ENCODE measurements around the gene PTK6. TPM values are rescaled to one million over a fixed set of nuclear protein-coding genes. Genes with fewer than 3 reads are reported as not detected.

PTK6 gene
- polyA plus RNA-seq, 5 donors: 0.43 to 0.82 (median 0.55) TPM

DNA sequence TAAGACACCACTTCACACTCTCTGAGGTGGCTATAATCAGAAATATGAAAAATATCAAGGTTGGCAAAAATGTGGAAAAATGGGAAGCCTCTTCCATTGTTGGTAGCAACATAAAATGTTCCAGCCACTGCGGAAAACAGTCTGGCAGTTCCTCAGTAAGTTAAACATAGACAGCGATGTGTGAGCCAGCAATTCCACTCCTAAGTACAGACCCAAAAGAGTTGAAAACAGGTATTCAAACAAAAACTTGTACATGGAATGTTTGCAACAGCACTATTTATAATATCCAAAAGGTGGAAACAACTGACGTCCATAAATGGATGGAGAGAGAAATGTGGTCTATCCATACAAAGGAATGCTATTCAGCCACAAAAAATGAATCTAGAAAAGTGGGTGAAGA lies 24.0 kb downstream of the PTK6 start:
- no peak for DNase-seq

DNA sequence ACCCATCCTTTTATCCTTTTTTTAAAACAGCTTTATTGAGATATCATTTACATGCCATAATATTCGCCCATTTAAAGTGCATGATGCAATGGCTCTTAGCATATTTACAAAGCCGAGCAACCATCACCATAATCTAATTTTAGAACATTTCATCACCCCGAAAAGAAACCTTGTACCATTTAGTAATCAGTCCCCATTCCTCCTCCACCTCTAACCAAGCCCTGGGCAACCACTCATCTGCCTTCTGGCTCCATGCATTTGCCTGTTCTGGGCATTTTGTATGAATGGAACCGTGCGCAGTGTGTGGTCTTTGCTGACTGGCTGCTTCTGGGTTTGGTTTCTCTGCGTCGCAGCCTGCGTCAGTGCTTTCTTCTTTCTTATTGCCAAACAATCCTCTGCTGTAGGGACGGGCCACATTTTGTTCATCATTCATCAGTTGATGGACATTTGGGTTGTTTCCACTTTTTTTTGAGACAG lies 28.1 kb downstream of the PTK6 start:
- no peak for DNase-seq

DNA sequence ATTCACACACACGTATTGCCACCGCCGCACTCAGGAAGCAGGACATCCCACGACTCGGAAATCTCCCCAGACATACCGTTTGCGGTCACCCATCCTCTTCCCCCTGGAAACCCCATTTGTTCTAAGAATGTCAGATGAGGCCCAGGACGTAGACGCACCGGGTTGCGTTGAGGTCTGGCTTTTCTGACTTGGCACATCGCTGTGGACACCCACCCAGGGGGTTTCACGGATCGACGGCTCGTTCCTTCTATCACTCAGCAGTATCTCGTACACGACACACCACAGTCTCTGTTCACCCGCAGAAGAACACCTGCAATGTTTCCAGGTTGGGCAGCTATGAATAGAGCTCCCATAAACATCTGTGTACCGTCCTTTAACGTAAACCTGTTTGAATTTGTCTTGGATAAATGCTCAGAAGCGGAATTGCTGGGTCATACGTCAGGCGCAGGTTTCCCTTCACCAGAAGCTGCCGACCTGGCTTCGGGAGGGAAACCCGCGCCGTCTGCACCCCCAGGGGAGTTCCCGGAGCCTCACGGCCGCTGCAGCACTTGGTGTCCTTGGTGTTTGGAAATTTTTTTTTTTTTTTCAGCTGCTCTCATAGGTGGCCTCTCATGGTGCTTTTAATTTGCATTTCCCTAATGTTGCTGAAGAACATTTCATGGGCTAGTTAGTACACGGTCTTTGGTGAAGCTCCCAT lies 29.0 kb downstream of the PTK6 start:
- DNase-seq: no peak

DNA sequence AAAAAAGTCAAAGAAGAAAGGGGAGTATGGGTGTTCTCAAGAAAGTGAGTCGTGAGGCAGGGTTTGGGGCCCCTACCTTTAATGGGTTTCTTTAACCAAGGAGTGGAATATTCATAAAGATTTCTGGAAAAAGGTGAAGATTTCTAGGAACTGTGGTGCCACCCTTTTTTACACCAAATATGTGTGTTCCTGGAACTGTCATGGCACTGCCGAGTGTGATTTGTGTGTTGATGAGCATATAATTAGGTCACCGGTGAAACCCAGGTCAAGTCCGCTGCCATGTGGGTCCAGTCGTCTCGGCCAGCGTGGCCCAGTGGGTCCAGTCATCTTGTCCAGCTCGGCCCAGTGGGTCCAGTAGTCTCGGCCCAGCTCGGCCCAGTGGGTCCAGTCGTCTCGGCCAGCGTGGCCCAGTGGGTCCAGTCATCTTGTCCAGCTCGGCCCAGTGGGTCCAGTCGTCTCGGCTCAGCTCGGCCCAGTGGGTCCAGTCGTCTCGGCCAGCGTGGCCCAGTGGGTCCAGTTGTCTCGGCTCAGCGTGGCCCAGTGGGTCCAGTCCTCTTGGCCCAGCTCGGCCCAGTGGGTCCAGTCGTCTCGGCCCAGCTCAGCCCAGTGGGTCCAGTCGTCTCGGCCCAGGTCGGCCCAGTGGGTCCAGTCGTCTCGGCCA lies 30.0 kb downstream of the PTK6 start:
- no peak for DNase-seq

DNA sequence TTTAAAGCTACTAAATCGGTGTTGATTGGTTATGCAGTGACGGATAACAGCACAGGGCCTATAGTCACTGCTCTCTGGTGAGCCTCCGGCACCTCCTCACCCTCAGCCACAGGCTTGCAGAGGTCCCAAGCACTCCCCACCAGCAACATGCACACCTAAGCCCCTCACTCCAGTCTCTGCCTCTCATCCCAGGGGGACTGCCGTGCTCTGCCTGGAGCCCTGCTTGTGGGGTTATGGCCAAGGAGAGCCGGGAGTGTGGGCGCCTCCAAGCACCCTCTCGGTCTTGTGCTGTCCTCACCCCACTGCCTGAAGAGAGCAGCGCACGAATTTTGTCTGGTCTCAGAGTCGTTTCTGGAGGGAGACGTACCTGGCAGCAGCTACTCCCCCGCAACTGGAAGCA lies 31.5 kb downstream of the PTK6 start:
- no peak for DNase-seq

DNA sequence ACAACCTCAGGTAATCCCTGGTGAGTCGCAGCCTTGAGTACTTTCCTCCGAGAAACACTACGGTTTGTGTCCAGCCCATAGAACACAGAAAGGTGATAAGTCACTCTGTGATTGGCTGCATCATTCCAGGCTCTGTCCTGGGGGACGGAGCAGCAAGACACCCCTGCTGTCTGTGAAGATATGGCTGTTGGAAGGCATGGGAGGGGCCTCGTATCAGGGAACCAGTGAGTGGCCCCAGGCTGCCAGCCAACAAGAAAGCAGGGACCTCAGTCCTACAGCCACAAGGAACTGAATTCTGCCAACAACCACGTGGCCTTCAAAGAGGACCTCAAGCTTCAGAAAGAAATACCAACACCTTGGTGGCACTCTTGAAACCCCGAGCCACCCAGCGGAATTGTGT lies 31.9 kb downstream of the PTK6 start:
- no peak for DNase-seq

DNA sequence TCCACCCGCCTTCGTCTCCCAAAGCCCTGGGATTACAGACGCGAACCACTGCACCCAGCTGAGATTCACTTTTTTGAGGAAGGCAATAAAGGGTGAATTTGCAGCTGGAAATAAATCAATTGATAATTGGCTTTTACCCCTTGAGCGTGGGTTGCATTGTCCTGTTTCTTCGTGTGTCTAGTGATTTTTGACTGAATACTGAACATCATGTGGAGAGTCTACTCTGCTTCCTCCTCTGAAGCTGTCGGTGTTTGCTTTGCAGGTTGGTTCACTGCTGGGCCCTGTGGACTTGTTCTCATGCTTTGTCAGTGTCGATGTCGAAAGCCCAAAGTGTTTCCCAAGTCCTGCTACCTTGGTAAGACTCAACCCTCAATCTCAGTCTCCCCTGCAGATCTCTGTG lies 32.5 kb downstream of the PTK6 start:
- no peak for DNase-seq

DNA sequence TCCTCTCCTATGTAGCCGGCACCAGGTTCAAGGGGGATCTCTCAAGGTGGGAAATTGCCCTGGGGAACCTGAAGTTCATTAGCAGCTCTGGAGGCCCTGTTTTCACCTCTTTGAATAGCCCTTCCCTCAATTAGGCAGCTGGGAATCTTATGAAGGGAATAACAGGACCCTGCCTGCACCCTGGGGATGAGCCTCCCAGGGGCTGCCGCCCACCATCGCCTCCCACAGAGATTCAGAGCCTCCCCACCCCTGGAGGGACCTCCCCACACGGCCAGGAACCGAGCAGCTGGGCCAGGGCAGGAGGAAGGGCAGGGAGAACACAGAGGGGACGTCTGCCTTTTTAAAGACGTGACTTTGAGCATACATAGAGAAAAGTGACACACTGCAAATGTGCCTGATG lies 33.7 kb downstream of the PTK6 start:
- DNase-seq: no peak

DNA sequence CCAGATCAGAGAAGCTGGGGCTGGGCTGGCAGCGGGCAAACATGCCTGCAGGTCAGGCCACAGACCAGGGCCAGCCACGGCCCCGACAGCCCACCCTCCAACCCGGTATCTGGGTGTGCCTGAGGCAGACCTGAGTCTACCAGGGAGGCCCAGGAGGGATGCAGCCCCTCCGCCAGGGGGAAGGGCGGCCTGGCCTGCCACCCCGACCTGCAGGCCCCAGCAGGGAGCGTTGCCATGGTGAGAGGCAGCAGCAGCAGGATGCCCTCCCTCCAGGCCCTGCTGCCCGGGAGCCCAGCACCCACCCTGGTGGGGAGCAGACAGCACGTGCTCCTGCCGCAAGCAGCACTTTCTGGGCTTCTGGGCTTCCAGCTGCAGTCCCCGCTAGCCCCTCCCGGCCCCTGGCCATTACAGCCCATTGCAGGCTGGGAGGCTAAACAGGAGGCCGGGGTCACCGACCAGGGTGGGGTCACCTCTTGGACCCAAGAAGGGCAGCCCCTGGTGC lies 34.5 kb downstream of the PTK6 start:
- no peak for DNase-seq

DNA sequence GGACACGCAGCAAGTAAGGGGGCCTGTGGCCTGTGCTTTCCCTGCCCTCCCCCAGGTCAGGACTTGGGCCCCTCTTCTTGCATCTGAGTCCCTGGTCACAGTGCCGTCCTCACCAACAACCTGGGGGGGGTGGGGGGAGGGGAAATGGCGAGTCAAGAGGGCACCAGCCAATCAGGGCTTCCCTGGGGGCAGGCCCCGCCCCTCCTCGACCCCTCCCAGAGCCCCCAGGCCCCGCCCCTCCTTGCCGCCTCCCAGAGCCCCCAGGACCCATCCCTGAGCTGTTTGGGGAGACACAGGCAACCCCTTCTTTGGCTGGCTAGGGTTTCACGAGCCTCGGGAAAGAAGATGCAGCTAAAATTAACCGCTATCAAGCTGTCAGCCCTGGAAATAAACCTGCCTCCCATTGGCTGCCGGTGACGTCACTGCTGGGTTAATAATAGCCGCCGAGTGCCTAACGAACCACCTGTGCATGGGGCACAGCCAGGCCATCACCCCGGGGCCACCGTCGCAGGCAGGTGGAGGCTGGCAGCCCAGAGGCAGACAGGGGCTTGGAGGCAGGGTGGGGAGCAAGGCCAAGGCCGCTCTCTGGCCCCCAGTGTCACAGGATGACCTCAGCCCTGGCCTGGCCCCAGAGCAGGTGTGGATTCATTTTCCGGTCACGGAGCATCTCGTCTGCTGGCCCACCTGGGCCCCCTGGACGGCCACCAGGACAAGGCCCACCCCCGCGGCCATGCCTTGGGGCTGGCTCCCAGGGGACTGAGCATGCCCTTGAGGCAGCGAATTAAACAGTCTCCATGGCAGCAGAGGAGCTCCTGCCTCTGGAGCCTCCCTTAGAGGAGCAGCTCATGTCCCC lies 35.1 kb downstream of the PTK6 start:
- no peak for DNase-seq

DNA sequence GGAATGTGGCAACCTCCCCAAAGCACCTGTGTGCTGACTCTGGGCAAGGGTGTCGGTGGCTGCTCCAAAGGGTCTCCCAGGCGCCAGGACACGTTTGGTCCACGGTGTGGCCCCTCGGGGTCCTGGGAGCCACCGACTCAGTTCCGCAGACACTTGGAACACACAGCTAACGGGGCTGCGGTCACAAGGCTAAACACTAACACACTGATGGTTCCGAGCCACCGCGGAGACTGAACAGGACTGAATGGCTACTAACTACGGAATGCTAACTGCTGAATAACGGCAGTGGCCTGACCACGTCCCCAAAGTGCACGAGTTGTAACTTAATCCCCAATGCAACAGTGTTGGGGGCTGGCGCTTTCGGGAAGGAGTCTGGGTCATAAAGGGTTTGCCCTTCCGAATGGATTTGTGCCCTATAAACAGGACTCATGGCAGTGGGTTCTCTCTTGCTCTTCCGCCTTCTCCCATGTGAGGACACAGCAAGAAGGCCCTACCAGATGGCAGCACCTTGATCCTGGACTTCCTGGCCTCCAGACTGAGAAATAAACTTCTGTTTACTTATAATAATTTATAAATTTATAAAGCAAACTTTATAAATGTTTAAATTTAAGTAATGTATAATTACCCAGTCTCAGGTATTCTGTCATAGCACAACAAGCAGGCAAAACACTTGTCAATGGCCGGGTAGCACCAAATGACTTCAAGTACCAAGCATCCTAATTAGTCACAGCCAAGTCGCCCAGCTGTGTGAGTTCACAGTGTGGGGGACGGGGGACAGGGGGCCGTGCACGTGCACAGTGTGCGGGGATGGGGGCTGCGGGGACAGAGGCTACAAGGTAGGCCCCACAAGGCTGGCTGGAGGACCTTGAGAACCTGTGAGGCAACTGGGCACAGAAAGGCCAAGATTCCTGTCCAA lies 36.0 kb downstream of the PTK6 start:
- no peak for DNase-seq

DNA sequence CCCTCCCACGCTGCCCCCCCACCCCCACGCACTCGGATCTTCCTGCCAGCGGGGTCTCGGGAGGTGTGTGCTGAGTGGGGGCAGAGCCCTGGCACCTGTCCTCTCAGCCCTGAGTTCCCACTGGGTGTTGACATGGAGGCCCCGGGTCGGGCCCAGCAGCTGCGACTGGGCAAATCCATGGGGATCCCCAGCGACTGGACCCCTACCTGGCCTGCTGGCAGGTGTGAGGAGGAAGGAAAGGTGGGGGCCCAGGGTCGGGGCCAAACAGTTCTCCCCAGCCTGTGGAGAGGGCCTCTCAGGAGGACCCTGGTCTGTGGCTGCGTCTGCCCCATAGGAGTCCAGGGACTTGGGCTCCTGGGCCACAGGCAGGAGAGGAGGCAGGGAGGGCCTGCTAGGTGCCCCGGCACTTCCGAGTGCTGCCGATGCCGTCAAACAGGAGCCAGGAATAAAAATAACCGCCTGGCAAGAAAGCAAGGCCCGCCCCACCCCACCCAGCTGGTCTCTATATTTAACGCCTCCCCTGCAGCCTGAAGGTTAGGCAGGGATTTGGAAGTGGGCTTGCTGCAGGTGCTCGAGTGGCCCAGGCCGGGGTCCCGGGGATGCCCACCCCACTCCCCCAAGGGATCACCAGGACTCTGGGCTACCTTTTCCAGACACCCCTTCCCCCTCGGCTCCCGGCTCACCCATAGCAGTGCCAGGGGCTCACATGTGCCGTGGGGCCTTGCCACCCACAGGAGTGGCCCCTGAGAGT lies 36.9 kb downstream of the PTK6 start:
- no peak for DNase-seq

DNA sequence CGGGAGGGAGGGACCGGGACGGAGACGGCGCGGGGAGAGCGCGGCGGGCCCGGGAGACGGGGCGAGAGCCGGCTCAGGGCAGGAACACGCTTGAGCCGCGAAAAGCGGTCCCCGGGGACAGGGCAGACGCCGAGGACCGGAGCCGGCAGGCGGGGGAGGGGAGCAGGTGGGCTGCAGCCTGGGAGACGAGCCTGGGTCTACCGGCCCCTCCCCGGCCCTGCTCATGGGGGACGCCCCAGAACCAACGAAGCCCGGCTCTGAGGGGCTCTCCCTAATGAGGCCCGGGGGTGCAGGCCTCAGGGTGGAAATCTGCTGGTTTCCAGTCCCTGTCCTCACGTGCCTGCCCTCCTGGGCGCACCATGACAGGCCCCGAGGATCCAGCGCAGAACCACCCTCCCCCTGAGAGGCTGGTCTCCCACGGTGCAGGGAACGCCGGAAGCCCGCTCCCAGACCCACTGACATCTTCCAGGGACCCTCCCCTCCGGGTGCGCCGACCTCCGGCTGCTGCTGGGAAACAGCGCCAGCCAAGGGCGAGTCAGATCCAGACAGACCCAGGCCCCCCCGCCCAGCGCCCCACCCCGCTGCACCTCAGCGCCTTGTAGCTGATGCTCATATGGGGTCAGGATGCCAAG lies 37.7 kb downstream of the PTK6 start:
- DNase-seq: no peak

DNA sequence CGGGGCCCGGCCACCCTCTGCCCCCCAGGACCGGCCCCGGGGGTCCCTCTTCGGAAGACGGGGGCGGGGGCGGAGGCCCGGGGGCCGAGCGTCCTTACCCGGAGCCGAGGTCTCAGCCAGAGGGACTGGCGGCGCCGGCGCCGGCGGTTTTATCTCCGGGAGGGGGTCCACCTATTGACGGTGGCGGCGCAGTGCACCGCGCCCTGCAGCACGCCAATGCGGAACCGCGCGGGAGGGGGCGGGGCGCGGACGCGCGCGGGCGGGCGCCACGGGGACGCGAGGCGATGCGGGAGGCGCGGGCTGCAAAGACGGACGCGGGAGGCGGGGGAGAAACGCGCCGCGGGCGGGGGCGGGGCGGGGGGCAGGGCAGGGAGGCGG lies 38.2 kb downstream of the PTK6 start, which contains the start of gene EEF1A2:
TSS of gene EEF1A2 (minus strand) at position 124 of the 378 bp plus-strand sequence. CDS start 1,320 bp downstream, outside the sequence.
- DNase-seq: no peak

DNA sequence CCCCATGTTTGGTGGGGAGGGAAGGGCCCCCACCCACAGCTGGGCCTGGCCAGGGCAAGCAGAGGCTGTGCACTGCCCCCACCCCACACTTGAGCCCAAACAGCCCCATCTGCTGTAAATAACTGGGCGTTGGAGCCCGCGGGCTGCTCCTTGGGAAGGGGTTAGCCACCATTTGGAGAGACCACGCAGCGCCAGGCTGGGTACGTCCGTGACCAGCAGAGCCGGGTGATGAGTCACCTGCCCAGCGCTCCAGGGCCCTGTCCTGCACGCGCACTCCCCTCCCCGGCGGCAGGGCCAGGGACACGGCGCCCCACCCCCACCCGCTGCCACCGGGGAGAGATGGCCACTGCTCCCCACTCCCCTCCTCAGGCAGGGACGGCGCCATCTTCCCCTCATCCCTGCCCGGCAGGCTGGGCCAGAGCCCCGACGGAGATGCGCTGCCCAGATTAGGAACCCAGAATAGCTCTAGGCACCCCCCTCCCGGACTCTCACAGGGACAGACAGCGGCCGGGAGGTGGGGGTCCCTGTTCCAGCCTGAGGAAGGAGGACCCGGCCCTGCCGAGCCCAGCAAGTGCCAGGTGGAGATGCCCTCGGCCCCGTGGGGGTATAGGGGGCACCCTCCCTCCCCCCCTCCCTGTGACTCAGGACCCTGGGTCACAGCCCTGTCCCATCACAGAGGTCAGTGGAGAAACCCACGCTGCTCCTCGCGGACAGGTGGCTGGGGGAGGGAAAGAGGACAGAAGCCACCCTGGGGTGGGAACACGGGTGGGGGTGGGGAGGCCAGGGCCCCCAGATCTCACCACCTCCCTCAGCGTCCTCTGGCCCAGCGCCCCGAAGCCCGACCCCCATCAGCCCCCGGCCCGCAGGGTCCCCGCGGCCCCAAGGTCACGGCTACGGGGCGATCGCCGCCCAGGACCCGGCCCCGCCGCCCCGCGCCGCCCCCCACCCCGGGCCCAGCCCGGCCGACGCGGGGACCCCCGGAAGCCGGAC lies 38.9 kb downstream of the PTK6 start:
- DNase-seq: no peak

DNA sequence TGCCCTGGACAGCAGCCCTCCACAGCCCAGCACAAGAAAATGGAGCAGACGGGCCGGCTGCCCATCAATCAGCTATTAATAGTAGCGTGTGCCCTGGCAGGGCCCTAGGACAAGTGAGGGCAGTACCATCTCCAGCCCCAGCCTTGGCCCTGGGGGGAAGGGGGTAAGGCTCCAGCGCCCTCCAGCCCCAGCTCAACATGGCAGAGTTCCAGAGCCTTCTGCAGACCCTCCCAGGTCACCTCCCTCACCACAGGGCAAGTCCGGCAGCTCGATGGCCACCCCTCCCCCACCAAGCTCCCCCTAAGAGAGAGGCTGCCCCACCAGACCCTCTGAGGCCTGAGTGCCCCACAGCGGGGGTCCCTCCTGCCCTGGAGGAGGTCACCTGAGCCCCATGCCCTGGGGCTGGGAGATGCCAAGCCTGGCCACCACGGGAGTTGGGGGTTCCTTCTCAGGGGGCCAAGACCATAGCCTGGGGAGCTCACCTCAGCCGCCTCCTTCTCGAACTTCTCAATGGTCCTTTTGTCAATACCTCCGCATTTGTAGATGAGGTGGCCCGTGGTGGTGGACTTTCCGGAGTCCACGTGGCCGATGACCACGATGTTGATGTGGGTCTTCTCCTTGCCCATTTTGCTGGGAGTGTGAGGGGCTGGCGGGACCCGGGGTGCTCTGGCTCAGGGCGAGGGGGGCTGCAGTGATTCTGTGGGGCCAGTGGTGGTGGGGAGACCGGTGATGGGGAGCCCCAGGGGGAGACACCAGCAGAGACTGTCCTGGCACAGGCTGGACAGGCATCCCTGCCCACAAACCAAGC lies 39.8 kb downstream of the PTK6 start:
- no peak for DNase-seq

DNA sequence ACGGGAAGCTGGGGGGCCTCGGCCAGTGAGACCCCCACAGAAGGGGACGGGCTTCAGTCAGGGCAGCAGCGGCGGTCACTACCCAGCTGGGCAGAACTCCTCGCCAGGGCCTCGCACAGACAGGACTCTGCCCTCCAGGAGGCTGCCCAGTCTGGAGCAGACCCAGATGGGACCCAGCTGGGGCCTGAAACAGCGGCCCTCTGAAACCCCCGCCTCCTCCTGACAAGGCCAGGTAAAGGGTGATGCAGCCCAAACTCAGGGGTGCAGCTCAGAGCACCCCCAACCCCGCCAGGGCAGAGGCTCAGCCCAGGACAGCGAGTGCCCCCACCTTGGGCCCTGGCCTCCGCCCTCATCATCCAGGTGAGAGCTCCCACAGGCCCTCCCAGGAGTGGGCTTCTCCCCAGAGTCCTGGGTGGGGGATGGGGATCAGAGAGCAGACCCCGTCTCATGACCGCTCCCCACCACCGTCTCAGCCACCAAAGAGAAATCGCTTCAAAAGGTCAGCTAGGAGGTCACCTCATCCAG lies 40.5 kb downstream of the PTK6 start:
- no peak for DNase-seq
